Tibial nerve (tissue), 4 donors: ENCODE results near the gene NEO1.

Source experiments
- EP300 ChIP-seq, 2 donors: sonication (generic); formaldehyde crosslinking; IDR thresholded peaks; one replicate each; pipeline ENCODE4 v1.6.1; 2017; ENCODE audit warnings: antibody characterized with exemption in 2 of 2, mild to moderate bottlenecking in 1 of 2
- POLR2A ChIP-seq, 2 donors: fragments of 450-650 bp; IDR thresholded peaks; one replicate each; pipeline ENCODE4 v1.6.1; 2017; ENCODE audit warnings: antibody characterized with exemption in 2 of 2, mild to moderate bottlenecking in 2 of 2, moderate library complexity in 2 of 2
- TF ChIP-seq, protein P1 (sequence below), 5 experiments: fragments of 200-600 bp in 3 of 5; fragments of 450-650 bp in 2 of 5; sonication (generic) in 3 of 5; IDR thresholded peaks; one replicate each; pipeline ENCODE4 v1.5.1; 2016 to 2019; ENCODE audit warnings: antibody characterized with exemption in 5 of 5, mild to moderate bottlenecking in 3 of 5, moderate library complexity in 2 of 5

DNA sequence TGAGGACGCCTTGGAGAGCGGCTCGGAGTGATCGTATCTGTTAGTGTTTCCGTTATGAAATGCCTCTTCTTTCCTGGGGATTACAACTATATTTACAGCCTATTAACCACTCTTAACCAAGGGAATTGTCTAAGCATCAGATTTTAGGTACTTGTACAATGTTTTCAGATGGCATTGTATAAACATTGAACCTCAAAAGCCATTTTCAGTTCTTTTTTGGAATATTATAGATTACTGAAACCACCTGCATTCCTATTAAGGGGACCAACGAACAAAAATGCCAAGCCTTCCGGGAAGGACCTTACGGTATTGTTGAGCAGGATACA, 1.1 kb downstream of the NEO1 start:
- TF ChIP-seq POLR2A (IDR thresholded peaks at IDR 0.05), result no peak
- TF ChIP-seq, protein P1, sequence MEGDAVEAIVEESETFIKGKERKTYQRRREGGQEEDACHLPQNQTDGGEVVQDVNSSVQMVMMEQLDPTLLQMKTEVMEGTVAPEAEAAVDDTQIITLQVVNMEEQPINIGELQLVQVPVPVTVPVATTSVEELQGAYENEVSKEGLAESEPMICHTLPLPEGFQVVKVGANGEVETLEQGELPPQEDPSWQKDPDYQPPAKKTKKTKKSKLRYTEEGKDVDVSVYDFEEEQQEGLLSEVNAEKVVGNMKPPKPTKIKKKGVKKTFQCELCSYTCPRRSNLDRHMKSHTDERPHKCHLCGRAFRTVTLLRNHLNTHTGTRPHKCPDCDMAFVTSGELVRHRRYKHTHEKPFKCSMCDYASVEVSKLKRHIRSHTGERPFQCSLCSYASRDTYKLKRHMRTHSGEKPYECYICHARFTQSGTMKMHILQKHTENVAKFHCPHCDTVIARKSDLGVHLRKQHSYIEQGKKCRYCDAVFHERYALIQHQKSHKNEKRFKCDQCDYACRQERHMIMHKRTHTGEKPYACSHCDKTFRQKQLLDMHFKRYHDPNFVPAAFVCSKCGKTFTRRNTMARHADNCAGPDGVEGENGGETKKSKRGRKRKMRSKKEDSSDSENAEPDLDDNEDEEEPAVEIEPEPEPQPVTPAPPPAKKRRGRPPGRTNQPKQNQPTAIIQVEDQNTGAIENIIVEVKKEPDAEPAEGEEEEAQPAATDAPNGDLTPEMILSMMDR (IDR thresholded peaks at IDR 0.05), result no peak
- TF ChIP-seq EP300 (IDR thresholded peaks at IDR 0.05), result no peak
